Prostate gland (tissue), 2 donors: ENCODE measurements around the gene GALNTL6. TPM values are rescaled to one million over a fixed set of nuclear protein-coding genes. Genes with fewer than 3 reads are reported as not detected.

Experiments
- DNase-seq: peaks from one replicate; pipeline ENCODE4 v3.0.0-alpha.2; 2019; ENCODE audit warnings: low spot score
- H3K27ac ChIP-seq, 2 donors: fragments of 200-600 bp; sonication (generic); 2 replicates each; pipeline ENCODE4 v1.5.1; 2017 to 2019
- H3K27me3 ChIP-seq: fragments of 200-600 bp; sonication (generic); replicated peaks from 2 replicates; pipeline ENCODE4 v1.5.1; 2019; ENCODE audit not compliant: insufficient read depth
- H3K36me3 ChIP-seq, 2 donors: fragments of 200-600 bp; sonication (generic); 1 replicate in 1 of 2; 2 replicates in 1 of 2; pipeline versions ENCODE4 v1.5.1 to v1.8.1; 2017 to 2019
- H3K4me1 ChIP-seq: fragments of 200-600 bp; sonication (generic); replicated peaks from 2 replicates; pipeline ENCODE4 v1.5.1; 2019
- H3K4me3 ChIP-seq, 2 donors: fragments of 200-600 bp; sonication (generic); 2 replicates each; pipeline ENCODE4 v1.5.1; 2017 to 2019
- H3K9me3 ChIP-seq: fragments of 200-600 bp; sonication (generic); 2 replicates; pipeline ENCODE4 v1.5.1; 2017
- POLR2A ChIP-seq: fragments of 450-650 bp; IDR thresholded peaks from one replicate; pipeline ENCODE4 v1.6.1; 2016; ENCODE audit warnings: antibody characterized with exemption, mild to moderate bottlenecking
- POLR2AphosphoS5 ChIP-seq: sonication (generic); formaldehyde crosslinking; IDR thresholded peaks from one replicate; pipeline ENCODE4 v1.6.1; 2017; ENCODE audit warnings: antibody characterized with exemption
- WGBS: methylation state at CpG from one replicate; pipeline ENCODE4 v1.1.5; 2018; 5-methylcytosine and 5-hydroxymethylcytosine counted together
- intact Hi-C: fragments of 100-400 bp; cut with DNase I; formaldehyde crosslinking; loops from one replicate; pipeline ENCODE4 v1.14.2; 2022
- total RNA-seq, 2 donors: library from RNA; depleted of rRNA; stranded (reverse); fragments of >200 nt; gene quantifications; one replicate each; pipeline ENCODE4 v1.1.0, GENCODE V29; 2016
- TF ChIP-seq, protein P1 (sequence below), 4 experiments: fragments of 200-600 bp in 2 of 4; fragments of 450-650 bp in 2 of 4; sonication (generic) in 2 of 4; IDR thresholded peaks; 1 replicate in 3 of 4; 2 replicates in 1 of 4; pipeline ENCODE4 v1.5.1; 2016 to 2019; ENCODE audit warnings: antibody characterized with exemption in 4 of 4, mild to moderate bottlenecking in 2 of 4, moderate library complexity in 2 of 4

GALNTL6 gene
- total RNA-seq, 2 donors from 2014 or later = 0.23 to 0.85 TPM

DNA sequence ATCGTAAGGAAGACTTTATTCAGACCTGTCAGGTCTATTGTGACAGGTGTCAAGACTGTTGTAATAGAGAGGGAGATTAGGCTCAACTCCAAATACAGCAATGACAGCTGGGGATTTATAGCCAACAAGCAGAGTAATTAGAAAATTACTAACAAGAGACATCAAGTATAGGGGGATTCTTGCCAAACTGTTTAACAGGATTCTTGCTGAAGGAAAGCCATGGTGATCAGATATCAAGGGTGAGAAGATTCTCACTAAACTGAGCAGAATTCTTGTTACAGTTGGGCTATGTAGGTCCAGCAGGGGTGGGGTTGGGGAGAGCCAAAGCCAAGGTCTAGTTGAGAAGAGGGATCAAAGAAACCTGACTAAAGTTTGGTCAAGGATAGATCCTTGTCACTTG is 894.4 kb downstream of the GALNTL6 start:
- H3K4me3 ChIP-seq = no peak overlapping the region
- TF ChIP-seq, protein P1, sequence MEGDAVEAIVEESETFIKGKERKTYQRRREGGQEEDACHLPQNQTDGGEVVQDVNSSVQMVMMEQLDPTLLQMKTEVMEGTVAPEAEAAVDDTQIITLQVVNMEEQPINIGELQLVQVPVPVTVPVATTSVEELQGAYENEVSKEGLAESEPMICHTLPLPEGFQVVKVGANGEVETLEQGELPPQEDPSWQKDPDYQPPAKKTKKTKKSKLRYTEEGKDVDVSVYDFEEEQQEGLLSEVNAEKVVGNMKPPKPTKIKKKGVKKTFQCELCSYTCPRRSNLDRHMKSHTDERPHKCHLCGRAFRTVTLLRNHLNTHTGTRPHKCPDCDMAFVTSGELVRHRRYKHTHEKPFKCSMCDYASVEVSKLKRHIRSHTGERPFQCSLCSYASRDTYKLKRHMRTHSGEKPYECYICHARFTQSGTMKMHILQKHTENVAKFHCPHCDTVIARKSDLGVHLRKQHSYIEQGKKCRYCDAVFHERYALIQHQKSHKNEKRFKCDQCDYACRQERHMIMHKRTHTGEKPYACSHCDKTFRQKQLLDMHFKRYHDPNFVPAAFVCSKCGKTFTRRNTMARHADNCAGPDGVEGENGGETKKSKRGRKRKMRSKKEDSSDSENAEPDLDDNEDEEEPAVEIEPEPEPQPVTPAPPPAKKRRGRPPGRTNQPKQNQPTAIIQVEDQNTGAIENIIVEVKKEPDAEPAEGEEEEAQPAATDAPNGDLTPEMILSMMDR (IDR thresholded peaks at IDR 0.05) = no peak
- TF ChIP-seq POLR2AphosphoS5 (no peak), POLR2A (no peak)
- intact Hi-C loops = no loop called here
- no peak overlapping the region for H3K27ac ChIP-seq
- DNase-seq = no peak
- H3K36me3 ChIP-seq = no peaks in the 10 kb centered on the region
- H3K27me3 ChIP-seq = no peaks in the 10 kb centered on the region
- no peaks in the 10 kb centered on the region for H3K9me3 ChIP-seq
- 37% methylated on average over 1 of the region's 1 CpG for WGBS
- H3K4me1 ChIP-seq = no peaks in the 10 kb centered on the region

DNA sequence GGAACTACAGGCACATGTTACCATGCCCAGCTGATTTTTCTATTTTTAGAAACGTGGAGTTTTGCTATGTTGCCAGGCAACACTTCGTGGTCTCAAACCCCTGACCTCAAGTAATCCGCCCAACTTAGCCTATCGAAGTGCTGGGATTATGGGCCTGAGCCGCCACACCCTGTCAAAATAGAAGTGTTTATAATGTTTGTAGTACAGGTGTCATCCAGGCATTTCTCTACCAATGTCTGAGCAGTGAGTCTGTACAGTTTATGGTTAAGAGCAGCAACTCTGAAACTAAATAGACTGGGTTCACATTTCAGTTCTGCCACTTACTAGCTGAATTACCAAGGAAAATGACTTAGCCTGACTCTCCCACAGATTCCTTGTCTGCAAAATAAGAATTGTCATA is 895.0 kb downstream of the GALNTL6 start:
- intact Hi-C loops = no loop called here
- WGBS = 64% methylated on average over 5 of the region's 5 CpGs

DNA sequence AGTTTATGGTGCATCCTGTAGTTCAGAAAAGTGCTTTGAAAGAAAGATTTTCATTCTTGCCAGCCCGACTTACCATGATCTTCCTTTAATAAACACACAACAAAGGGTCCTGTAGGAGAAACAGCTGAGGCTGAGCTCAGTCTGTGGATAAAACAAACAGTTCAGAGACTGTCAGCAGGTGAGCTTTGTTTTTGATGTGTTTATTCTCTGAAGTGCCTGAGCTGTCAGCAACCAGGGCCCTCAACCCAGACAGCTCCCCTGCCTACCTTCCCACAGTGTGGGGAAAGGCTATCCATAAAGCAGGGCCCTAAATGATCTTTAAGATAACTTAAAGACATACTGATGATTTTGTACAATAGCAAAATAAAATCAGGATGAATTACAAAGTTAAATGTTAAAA is 896.2 kb downstream of the GALNTL6 start:
- H3K9me3 ChIP-seq = no peaks in the 10 kb centered on the region
- H3K4me3 ChIP-seq = no peak overlapping the region
- H3K36me3 ChIP-seq = no peaks in the 10 kb centered on the region
- DNase-seq = no peak
- TF ChIP-seq, protein P1 (IDR thresholded peaks at IDR 0.05) = no peak
- no peak for TF ChIP-seq POLR2A
- no peaks in the 10 kb centered on the region for H3K4me1 ChIP-seq
- intact Hi-C loops = no loop called here
- no peak overlapping the region for H3K27ac ChIP-seq
- H3K27me3 ChIP-seq = no peaks in the 10 kb centered on the region
- 26% methylated on average over 1 of the region's 1 CpG for WGBS

More for the DNA sequence above, 895.0 kb downstream of the GALNTL6 start:
- TF ChIP-seq POLR2A (no peak), POLR2AphosphoS5 (no peak)
- TF ChIP-seq, protein P1 (IDR thresholded peaks at IDR 0.05) = no peak
- DNase-seq = no peak
- Histone ChIP-seq H3K27ac (no peak overlapping the region), H3K27me3 (no peaks in the 10 kb centered on the region), H3K9me3 (no peaks in the 10 kb centered on the region), H3K4me3 (no peak overlapping the region), H3K36me3 (no peaks in the 10 kb centered on the region), H3K4me1 (no peaks in the 10 kb centered on the region)

DNA sequence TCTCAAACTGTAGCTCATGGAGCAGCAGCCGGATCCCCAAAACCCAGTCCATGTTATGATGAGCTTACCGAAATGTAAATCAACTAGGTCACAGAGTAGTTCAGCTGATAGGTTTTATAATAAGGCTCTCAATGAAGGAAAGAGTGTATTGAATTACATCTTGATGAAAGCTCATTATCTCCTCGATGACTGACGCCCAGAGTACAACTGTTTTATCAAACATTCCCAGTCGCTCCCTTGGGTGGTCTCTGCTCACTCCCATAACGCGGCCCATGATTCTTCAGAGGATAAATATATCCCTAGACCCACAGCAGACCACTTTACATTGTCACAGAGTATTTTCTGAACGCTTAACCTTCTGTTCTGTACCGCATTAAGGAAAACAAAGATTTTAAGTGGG is 903.1 kb downstream of the GALNTL6 start:
- DNase-seq = no peak
- TF ChIP-seq, protein P1 (IDR thresholded peaks at IDR 0.05) = no peak
- TF ChIP-seq POLR2AphosphoS5 = no peak
- no peak for TF ChIP-seq POLR2A
- Histone ChIP-seq H3K36me3 (no peaks in the 10 kb centered on the region), H3K9me3 (no peaks in the 10 kb centered on the region), H3K4me3 (no peak overlapping the region), H3K27ac (no peak overlapping the region), H3K4me1 (no peaks in the 10 kb centered on the region), H3K27me3 (no peaks in the 10 kb centered on the region)
- WGBS = 70% methylated on average over 9 of the region's 9 CpGs
- intact Hi-C loops = no loop called here

DNA sequence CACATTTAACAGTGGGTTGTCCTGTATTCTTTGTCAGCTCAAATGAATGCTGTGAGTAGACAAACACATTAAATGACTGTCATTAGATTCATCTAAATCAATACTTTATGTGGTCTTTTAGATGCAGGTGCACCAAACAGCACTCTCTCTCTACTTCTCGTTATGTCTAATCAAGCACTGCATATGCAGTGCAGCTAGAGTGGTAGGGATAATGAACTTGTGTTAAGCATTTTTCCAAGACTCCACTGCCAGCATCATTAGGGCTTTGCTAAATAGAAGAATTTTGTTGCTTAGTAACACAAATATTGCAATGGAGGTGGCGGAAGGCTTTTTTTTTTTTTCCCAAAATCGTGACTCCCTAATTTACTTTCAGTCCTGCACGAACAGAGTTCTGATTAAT is 908.5 kb downstream of the GALNTL6 start:
- TF ChIP-seq POLR2A = no peak
- no peak for TF ChIP-seq POLR2AphosphoS5
- TF ChIP-seq, protein P1 (IDR thresholded peaks at IDR 0.05) = no peak
- H3K4me3 ChIP-seq = no peak overlapping the region
- DNase-seq = no peak
- 61% methylated on average over 4 of the region's 4 CpGs for WGBS
- no peak overlapping the region for H3K27ac ChIP-seq
- intact Hi-C loops = no loop called here
- H3K27me3 ChIP-seq = no peaks in the 10 kb centered on the region
- no peaks in the 10 kb centered on the region for H3K36me3 ChIP-seq
- no peaks in the 10 kb centered on the region for H3K4me1 ChIP-seq
- H3K9me3 ChIP-seq = no peaks in the 10 kb centered on the region
